Kidney tubule cell (primary cell): ENCODE results near the gene GPN1.
"Not testable (repeated sequence)": the region's sequence is repeated elsewhere in the genome, so short reads cannot be mapped to it uniquely, and the experiment has no call there.

ENCODE experiments used
- DNase-seq: peaks from one replicate; pipeline ENCODE4 v3.0.0-alpha.2; 2018; ENCODE audit warnings: low spot score

Gene GPN1

GRCh38 chr2:27628767-27629709 is at the start of gene GPN1, which contains the start of gene CCDC121:
TSS of gene GPN1 (plus strand) at chr2:27629050. CDS start at chr2:27629059, 9 bp downstream.
TSS of gene CCDC121 (minus strand) at chr2:27629012. CDS start at chr2:27627799, 1,213 bp downstream.
- DNase-seq = peak; percentile 97

GRCh38 chr2:27581417-27582128 is 47.3 kb upstream of the GPN1 start:
- no peak for DNase-seq

GRCh38 chr2:27582129-27582694 is 46.6 kb upstream of the GPN1 start:
- no peak for DNase-seq

- peak; percentile 94 for DNase-seq
Observed at GRCh38 chr2:27582695-27583389, 46.0 kb upstream of the GPN1 start, which contains the start of gene ZNF512. TSS of gene ZNF512 (plus strand) at chr2:27583042. CDS start at chr2:27583113, 71 bp downstream.

- peak; percentile 18 for DNase-seq
Observed at GRCh38 chr2:27583390-27583915, 45.4 kb upstream of the GPN1 start.

GRCh38 chr2:27584597-27584996 is 44.3 kb upstream of the GPN1 start:
- no peak for DNase-seq

- no peak for DNase-seq
Observed at GRCh38 chr2:27587025-27587424, 41.8 kb upstream of the GPN1 start.

GRCh38 chr2:27588308-27588707 is 40.5 kb upstream of the GPN1 start:
- DNase-seq = no peak

- no peak for DNase-seq
Observed at GRCh38 chr2:27591745-27592144, 37.1 kb upstream of the GPN1 start.

GRCh38 chr2:27593240-27593639 is 35.6 kb upstream of the GPN1 start:
- DNase-seq = no peak

GRCh38 chr2:27594020-27594703 is 34.7 kb upstream of the GPN1 start:
- not testable (repeated sequence) for DNase-seq

GRCh38 chr2:27595412-27595811 is 33.4 kb upstream of the GPN1 start:
- DNase-seq = not testable (repeated sequence)

GRCh38 chr2:27596627-27597026 is 32.2 kb upstream of the GPN1 start:
- DNase-seq = no peak

GRCh38 chr2:27606611-27607010 is 22.2 kb upstream of the GPN1 start:
- no peak for DNase-seq

- DNase-seq = no peak
Observed at GRCh38 chr2:27613985-27614384, 14.9 kb upstream of the GPN1 start.

GRCh38 chr2:27615316-27615715 is 13.5 kb upstream of the GPN1 start:
- no peak for DNase-seq

- DNase-seq = no peak
Observed at GRCh38 chr2:27621524-27621923, 7.3 kb upstream of the GPN1 start.

GRCh38 chr2:27622921-27623384 is 5.9 kb upstream of the GPN1 start:
- peak; percentile 84 for DNase-seq

GRCh38 chr2:27624943-27625342 is 3.9 kb upstream of the GPN1 start:
- DNase-seq = no peak

GRCh38 chr2:27626323-27626722 is 2.5 kb upstream of the GPN1 start:
- not testable (repeated sequence) for DNase-seq

- peak; percentile 15 for DNase-seq
Observed at GRCh38 chr2:27626921-27627320, 1.9 kb upstream of the GPN1 start.
